Nephron (organoid): ENCODE measurements around the gene STK4.
A peak's percentile ranks its signal among the peaks of the same experiment; 100 is the strongest.

Source experiments
- H3K27ac Mint-ChIP-seq, 3 experiments: 2 replicates each; pipeline ENCODE4 v1.8.0; 2020; ENCODE audit warnings: mixed read lengths in 3 of 3, mild to moderate bottlenecking in 2 of 3, moderate library complexity in 1 of 3
- H3K27me3 Mint-ChIP-seq: 2 replicates; pipeline ENCODE4 v1.8.0; 2021; ENCODE audit warnings: low read depth, mild to moderate bottlenecking, moderate library complexity, mixed read lengths
- H3K36me3 Mint-ChIP-seq: 2 replicates; pipeline ENCODE4 v1.8.0; 2020; ENCODE audit warnings: low read depth, mixed read lengths
- H3K4me1 Mint-ChIP-seq: 2 replicates; pipeline ENCODE4 v1.8.0; 2020; ENCODE audit warnings: mixed read lengths
- H3K4me3 Mint-ChIP-seq, 3 experiments: 2 replicates each; pipeline ENCODE4 v1.8.0; 2020; ENCODE audit warnings: mild to moderate bottlenecking in 3 of 3, mixed read lengths in 3 of 3, moderate library complexity in 2 of 3
- H3K9me3 Mint-ChIP-seq: 2 replicates; pipeline ENCODE4 v1.8.0; 2020; ENCODE audit warnings: mixed read lengths
- CTCF ChIP-seq, 3 experiments: fragments of 200-600 bp; sonication (generic); IDR thresholded peaks; one replicate each; pipeline ENCODE4 v1.5.0; 2021; ENCODE audit warnings: antibody characterized with exemption in 3 of 3; ENCODE audit not compliant: unreplicated experiment in 3 of 3

The STK4 gene

GRCh38 chr20:44936510-44936909, 29.8 kb upstream of the STK4 start:
- no peaks in the 10 kb centered on the region for H3K27me3 Mint-ChIP-seq
- H3K36me3 Mint-ChIP-seq: peaks cover 31% of the 10 kb centered on the region
- H3K27ac Mint-ChIP-seq: no peak overlapping the region
- no peaks in the 10 kb centered on the region for H3K9me3 Mint-ChIP-seq
- no peak overlapping the region for H3K4me3 Mint-ChIP-seq
- TF ChIP-seq CTCF (IDR thresholded peaks at IDR 0.05; ENCODE audit: unreplicated experiment in 3 of 3): no peak
- H3K4me1 Mint-ChIP-seq: no peaks in the 10 kb centered on the region

- Mint-ChIP-seq H3K4me1 (no peaks in the 10 kb centered on the region), H3K27ac (no peak overlapping the region), H3K36me3 (peaks cover 44% of the 10 kb centered on the region), H3K4me3 (no peak overlapping the region), H3K27me3 (no peaks in the 10 kb centered on the region), H3K9me3 (no peaks in the 10 kb centered on the region)
- no peak for TF ChIP-seq CTCF (IDR thresholded peaks at IDR 0.05; ENCODE audit: unreplicated experiment in 3 of 3)
These were observed 27.7 kb upstream of the STK4 start for GRCh38 chr20:44938637-44939036.

GRCh38 chr20:44941120-44941691, 25.1 kb upstream of the STK4 start:
- H3K27ac Mint-ChIP-seq: no peak overlapping the region
- no peak overlapping the region for H3K4me3 Mint-ChIP-seq
- no peaks in the 10 kb centered on the region for H3K4me1 Mint-ChIP-seq
- H3K27me3 Mint-ChIP-seq: no peaks in the 10 kb centered on the region
- H3K36me3 Mint-ChIP-seq: peaks cover 57% of the 10 kb centered on the region
- no peak for TF ChIP-seq CTCF (IDR thresholded peaks at IDR 0.05; ENCODE audit: unreplicated experiment in 3 of 3)
- no peaks in the 10 kb centered on the region for H3K9me3 Mint-ChIP-seq

- Mint-ChIP-seq H3K27me3 (no peaks in the 10 kb centered on the region), H3K9me3 (no peaks in the 10 kb centered on the region), H3K27ac (peak overlapping the region; percentile 71 to 95 (median 86)), H3K4me1 (no peaks in the 10 kb centered on the region), H3K4me3 (peak overlapping the region in 1 of 3 experiments; percentile 47), H3K36me3 (peaks cover 62% of the 10 kb centered on the region)
- TF ChIP-seq CTCF (IDR thresholded peaks at IDR 0.05; ENCODE audit: unreplicated experiment in 3 of 3): peak in 1 of 3 experiments; percentile 10
These were observed 23.9 kb upstream of the STK4 start for GRCh38 chr20:44942264-44942973.

- H3K9me3 Mint-ChIP-seq: no peaks in the 10 kb centered on the region
- no peak overlapping the region for H3K4me3 Mint-ChIP-seq
- peak overlapping the region; percentile 71 to 95 (median 86) for H3K27ac Mint-ChIP-seq
- TF ChIP-seq CTCF (IDR thresholded peaks at IDR 0.05; ENCODE audit: unreplicated experiment in 3 of 3): no peak
- H3K27me3 Mint-ChIP-seq: no peaks in the 10 kb centered on the region
- no peaks in the 10 kb centered on the region for H3K4me1 Mint-ChIP-seq
- peaks cover 65% of the 10 kb centered on the region for H3K36me3 Mint-ChIP-seq
These were observed 22.5 kb upstream of the STK4 start for GRCh38 chr20:44943828-44944227.

- no peak for TF ChIP-seq CTCF (IDR thresholded peaks at IDR 0.05; ENCODE audit: unreplicated experiment in 3 of 3)
- Mint-ChIP-seq H3K4me3 (no peak overlapping the region), H3K27ac (peak overlapping the region in 1 of 3 experiments; percentile 68), H3K9me3 (no peaks in the 10 kb centered on the region), H3K27me3 (no peaks in the 10 kb centered on the region), H3K36me3 (peaks cover 68% of the 10 kb centered on the region), H3K4me1 (no peaks in the 10 kb centered on the region)
These were observed 21.1 kb upstream of the STK4 start for GRCh38 chr20:44945261-44945660.
